Heart right ventricle (tissue), 16 donors: ENCODE measurements around the gene E2F3. TPM values are rescaled to one million over a fixed set of nuclear protein-coding genes. Genes with fewer than 3 reads are reported as not detected.

Experiments
- ATAC-seq, 8 donors: fragments of 200-7000 bp; cut with Tn5 transposase; one replicate each; pipeline ENCODE4 v1.9.1; 2020; ENCODE audit warnings: mild to moderate bottlenecking in 8 of 8, moderate library complexity in 8 of 8, moderate number of reproducible peaks in 1 of 8
- DNase-seq, 2 donors: peaks; one replicate each; pipeline ENCODE4 v3.0.0-alpha.2; 2020
- H3K27ac ChIP-seq, 10 donors: fragments of 200-600 bp; sonication (generic) in 2 of 10; one replicate each; pipeline versions ENCODE4 v1.5.0 to v1.8.0; 2020 to 2022; ENCODE audit warnings: mild to moderate bottlenecking in 3 of 10
- H3K27me3 ChIP-seq, 7 donors: fragments of 200-600 bp; one replicate each; pipeline ENCODE4 v1.8.0; 2021 to 2022; ENCODE audit warnings: mild to moderate bottlenecking in 2 of 7
- H3K36me3 ChIP-seq, 9 donors: fragments of 200-600 bp; sonication (generic) in 1 of 9; one replicate each; pipeline versions ENCODE4 v1.5.0 to v1.8.0; 2020 to 2022; ENCODE audit warnings: mild to moderate bottlenecking in 2 of 9
- H3K4me1 ChIP-seq, 9 donors: fragments of 200-600 bp; sonication (generic) in 1 of 9; one replicate each; pipeline versions ENCODE4 v1.5.0 to v1.8.0; 2020 to 2022; ENCODE audit warnings: mild to moderate bottlenecking in 4 of 9
- H3K4me3 ChIP-seq, 10 donors: fragments of 200-600 bp; sonication (generic) in 2 of 10; one replicate each; pipeline versions ENCODE4 v1.5.0 to v1.8.0; 2020 to 2022; ENCODE audit warnings: mild to moderate bottlenecking in 7 of 10, moderate library complexity in 2 of 10
- H3K9me3 ChIP-seq, 11 donors: fragments of 200-600 bp in 10 of 11; sonication (generic) in 2 of 11; one replicate each; pipeline versions ENCODE4 v1.5.0 to v1.8.0; 2013 to 2022; ENCODE audit warnings: mild to moderate bottlenecking in 2 of 11, control low read depth in 1 of 11, moderate library complexity in 1 of 11
- CTCF ChIP-seq, 9 donors: fragments of 200-600 bp; sonication (generic) in 2 of 9; IDR thresholded peaks; one replicate each; pipeline versions ENCODE4 v1.5.0 to v1.8.0; 2021 to 2022; ENCODE audit warnings: antibody characterized with exemption in 9 of 9, mild to moderate bottlenecking in 5 of 9, moderate library complexity in 1 of 9
- WGBS, 2 donors: extraction: QIAGEN DNeasy Blood & Tissue Kit; methylation state at CpG; one replicate each; pipeline ENCODE4 v1.1.7; 2013; ENCODE audit warnings: inconsistent platforms in 1 of 2; 5-methylcytosine and 5-hydroxymethylcytosine counted together
- intact Hi-C, 10 donors: fragments of 100-400 bp; cut with DNase I; formaldehyde crosslinking; loops; one replicate each; pipeline versions ENCODE4 v1.11.1 to v1.14.2; 2022
- polyA plus RNA-seq, 2 donors: library from polyadenylated mRNA; stranded (reverse); fragments of 200-250 nt; gene quantifications; one replicate each; pipeline ENCODE4 v1.2.3, GENCODE V29; 2013
- total RNA-seq, 10 donors: library from RNA; stranded (reverse); fragmentation: NEBNext Ultra II Directional in 3 of 10; extraction: Animal tissue kit (Norgen Biotek cat#: 25700) in 3 of 10; gene quantifications; one replicate each; pipeline versions ENCODE4 v1.2.1 to v1.2.4, GENCODE V29; 2021 to 2023
- donor health status: Arrhythmogenic right ventricular cardiomyopathy.
- donor health status: ischemic (EF 13 %, LVEDD 7.1; RV severe dilation, severe dysfunction).
- donor health status: healthy with polysubstance abuse.
- donor health status: DM: no; HTN: yes; CAD: no.
- donor health status: DM: no; HTN: no; CAD: no.
- donor health status: ischemic (EF 25% LVEDD 6.9; RV normal size, moderate dysfunction).
- donor health status: ischemic (EF 25% LVEDD 5.7; RV mildly dilated, moderate dysfunction).
- donor health status: healthy.
- donor health status: DM: yes; HTN: yes; CAD: no.
- donor health status: Ischemic cardiomyopathy.
- donor health status: ischemic (EF 35%, LVEDD 5.7; RV mildly dilated, moderate dysfunction).
- donor health status: nonischemic (EF 11% LVEDD 7.7; RV severe dilation, severe dysfunction).
- donor health status: DM: yes; HTN: yes; CAD: no.
- donor health status: PGD.
- donor health status: ischemic (EF 29% LVEDD 5.4; RV normal size, mild dysfunction).
- donor health status: nonischemic (EF 23%, LVEDD 6.1; RV moderate dilation, normal function).

Gene E2F3
- total and polyA plus RNA-seq, 12 donors = 2.5 to 11.9 (median 7.3) TPM

- Histone ChIP-seq H3K27me3 (no peaks in the 10 kb centered on the region), H3K9me3 (no peaks in the 10 kb centered on the region), H3K4me3 (no peak overlapping the region), H3K27ac (peak overlapping the region in 1 of 10 donors; percentile 67), H3K4me1 (peaks cover 0 to 32% (median 0%) of the 10 kb centered on the region in 9 donors), H3K36me3 (peaks cover 0 to 79% (median 10%) of the 10 kb centered on the region in 9 donors)
- DNase-seq (no peak), ATAC-seq (peak in 2 of 8 donors; percentile 12 to 48)
- intact Hi-C loops = no loop called here
- no peak for TF ChIP-seq CTCF (IDR thresholded peaks at IDR 0.05)
- 74 to 85% methylated on average over 5 of the region's 5 CpGs for WGBS, 2 donors
Observed at GRCh38 chr6:20483887-20484497, 82.3 kb downstream of the E2F3 start.

GRCh38 chr6:20486641-20487040 is 85.0 kb downstream of the E2F3 start:
- DNase-seq (no peak), ATAC-seq (no peak)
- intact Hi-C loops = no loop called here
- Histone ChIP-seq H3K27me3 (no peaks in the 10 kb centered on the region), H3K4me1 (peaks cover 0 to 23% (median 0%) of the 10 kb centered on the region in 9 donors), H3K9me3 (no peaks in the 10 kb centered on the region), H3K27ac (no peak overlapping the region), H3K4me3 (no peak overlapping the region), H3K36me3 (peaks cover 0 to 87% (median 21%) of the 10 kb centered on the region in 9 donors)
- no peak for TF ChIP-seq CTCF (IDR thresholded peaks at IDR 0.05)
- WGBS, 2 donors = 97 to 100% methylated on average over 4 of the region's 4 CpGs

GRCh38 chr6:20487669-20488375 is 86.1 kb downstream of the E2F3 start:
- Histone ChIP-seq H3K4me3 (no peak overlapping the region), H3K27me3 (no peaks in the 10 kb centered on the region), H3K27ac (no peak overlapping the region), H3K9me3 (no peaks in the 10 kb centered on the region), H3K36me3 (peaks cover 0 to 78% (median 18%) of the 10 kb centered on the region in 9 donors), H3K4me1 (peaks cover 0 to 22% (median 0%) of the 10 kb centered on the region in 9 donors)
- ATAC-seq (no peak), DNase-seq (no peak)
- intact Hi-C loops = no loop called here
- no peak for TF ChIP-seq CTCF (IDR thresholded peaks at IDR 0.05)
- 91 to 92% methylated on average over 6 of the region's 6 CpGs for WGBS, 2 donors

- 94 to 96% methylated on average over 6 of the region's 6 CpGs for WGBS, 2 donors
- H3K4me1 ChIP-seq = no peaks in the 10 kb centered on the region
- intact Hi-C loops = no loop called here
- H3K36me3 ChIP-seq = peaks cover 0 to 67% (median 17%) of the 10 kb centered on the region in 9 donors
- DNase-seq (no peak), ATAC-seq (no peak)
- no peaks in the 10 kb centered on the region for H3K9me3 ChIP-seq
- TF ChIP-seq CTCF (IDR thresholded peaks at IDR 0.05) = no peak
- H3K4me3 ChIP-seq = no peak overlapping the region
- H3K27ac ChIP-seq = no peak overlapping the region
- no peaks in the 10 kb centered on the region for H3K27me3 ChIP-seq
Observed at GRCh38 chr6:20490591-20490990, 88.9 kb downstream of the E2F3 start.
